HG02642 (cell line): ENCODE results near the gene DGLUCY.
"Not testable (repeated sequence)": the region's sequence is repeated elsewhere in the genome, so short reads cannot be mapped to it uniquely, and the experiment has no call there.

Experiments used
- ATAC-seq: cut with Tn5 transposase; IDR thresholded peaks from one replicate; pipeline ENCODE4 v1.9.1; 2021; ENCODE audit warnings: mild to moderate bottlenecking; ENCODE audit not compliant: unreplicated experiment, poor library complexity

Gene DGLUCY, protein sequence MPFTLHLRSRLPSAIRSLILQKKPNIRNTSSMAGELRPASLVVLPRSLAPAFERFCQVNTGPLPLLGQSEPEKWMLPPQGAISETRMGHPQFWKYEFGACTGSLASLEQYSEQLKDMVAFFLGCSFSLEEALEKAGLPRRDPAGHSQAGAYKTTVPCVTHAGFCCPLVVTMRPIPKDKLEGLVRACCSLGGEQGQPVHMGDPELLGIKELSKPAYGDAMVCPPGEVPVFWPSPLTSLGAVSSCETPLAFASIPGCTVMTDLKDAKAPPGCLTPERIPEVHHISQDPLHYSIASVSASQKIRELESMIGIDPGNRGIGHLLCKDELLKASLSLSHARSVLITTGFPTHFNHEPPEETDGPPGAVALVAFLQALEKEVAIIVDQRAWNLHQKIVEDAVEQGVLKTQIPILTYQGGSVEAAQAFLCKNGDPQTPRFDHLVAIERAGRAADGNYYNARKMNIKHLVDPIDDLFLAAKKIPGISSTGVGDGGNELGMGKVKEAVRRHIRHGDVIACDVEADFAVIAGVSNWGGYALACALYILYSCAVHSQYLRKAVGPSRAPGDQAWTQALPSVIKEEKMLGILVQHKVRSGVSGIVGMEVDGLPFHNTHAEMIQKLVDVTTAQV

DNA sequence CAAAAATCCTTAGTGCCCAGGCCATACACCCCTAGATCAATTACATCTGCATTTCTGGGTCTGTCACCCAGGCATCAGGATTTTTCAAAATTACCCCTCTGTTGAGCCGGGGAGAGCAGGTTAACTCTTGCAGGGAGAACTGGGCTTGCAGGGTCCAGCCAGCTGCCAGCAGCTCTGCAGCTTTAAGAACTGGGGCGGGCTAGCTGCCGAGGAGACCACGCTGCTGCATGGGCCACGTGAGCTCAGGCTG is at the start of gene DGLUCY:
DGLUCY (plus strand) TSS at position 245 of the 250 bp plus-strand sequence. CDS start 46,222 bp downstream, outside the sequence.
- peak; percentile 72 for ATAC-seq

DNA sequence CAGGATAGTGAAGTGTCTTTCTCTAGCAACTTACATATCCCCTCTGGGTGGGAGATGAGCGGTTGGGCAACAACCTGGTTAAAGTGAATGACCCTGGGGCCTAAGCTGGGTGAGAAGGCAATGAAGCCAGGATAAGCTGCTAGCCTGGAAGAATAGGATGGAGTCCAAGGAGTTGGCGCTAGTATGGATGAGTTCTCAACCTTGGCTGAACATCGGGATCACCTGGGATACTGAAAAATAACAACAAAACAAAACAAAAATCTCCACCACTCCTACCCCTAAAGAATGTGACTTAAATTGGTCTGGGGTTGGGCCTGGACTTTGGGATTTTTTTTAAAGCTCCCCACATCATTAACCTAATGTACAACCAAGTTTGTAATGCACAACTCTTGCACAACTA is 48.6 kb upstream of the DGLUCY start:
- ATAC-seq: no peak

DNA sequence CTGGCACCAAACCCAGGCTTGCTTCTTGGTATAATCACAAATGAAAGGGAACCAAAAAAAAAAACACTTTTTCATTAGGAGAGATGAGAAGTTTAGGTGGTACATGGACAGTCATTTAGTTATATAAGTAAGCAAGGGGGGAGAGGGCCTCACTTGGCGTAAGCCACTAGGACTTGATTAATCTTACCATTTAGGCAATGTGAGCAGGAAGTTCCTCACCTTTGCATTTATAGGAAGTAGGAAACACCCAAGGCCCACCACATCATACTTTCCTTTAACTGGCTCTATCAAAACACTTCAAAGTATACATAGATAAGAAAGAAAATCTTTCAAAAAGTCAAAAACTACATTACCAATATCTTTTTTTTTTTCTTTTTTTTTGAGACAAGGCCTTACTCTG is 46.7 kb upstream of the DGLUCY start:
- no peak for ATAC-seq

DNA sequence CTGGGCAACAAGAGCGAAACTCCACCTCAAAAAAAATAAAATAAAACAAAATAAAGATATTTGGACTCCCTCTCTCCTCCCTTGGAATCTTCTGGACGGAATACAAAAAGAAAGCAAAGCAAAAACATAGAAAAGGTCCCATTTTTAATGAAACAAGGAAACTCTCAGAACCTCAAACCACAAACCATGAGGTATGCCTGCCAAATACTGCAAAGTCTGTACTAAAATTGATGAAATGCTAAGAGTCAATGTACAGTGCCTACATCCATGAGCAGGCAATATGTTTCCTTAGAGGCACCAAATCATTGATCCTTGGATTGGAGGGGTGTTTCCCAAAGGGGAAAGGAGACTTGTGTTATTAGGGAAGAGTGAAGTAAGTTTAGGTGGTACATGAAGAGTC is 45.2 kb upstream of the DGLUCY start:
- ATAC-seq: no peak

DNA sequence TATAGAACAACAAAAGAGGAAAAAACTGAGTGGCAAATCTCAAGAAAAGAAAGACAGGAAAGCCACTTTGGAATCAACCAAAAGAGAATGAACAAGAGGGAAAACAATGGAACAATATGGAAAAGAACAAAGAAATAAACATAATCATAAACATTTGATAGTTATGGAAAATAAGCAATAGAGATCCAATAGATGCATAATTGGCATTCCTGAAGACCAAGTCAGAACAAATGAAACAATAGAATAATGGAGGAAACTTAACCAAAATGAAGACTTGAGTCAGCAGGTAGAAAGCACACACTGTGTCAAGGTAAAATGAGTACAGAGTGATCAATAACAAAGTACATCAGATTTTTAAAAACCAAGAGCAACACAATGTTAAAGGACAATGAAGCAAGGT is 43.3 kb upstream of the DGLUCY start:
- no peak for ATAC-seq

DNA sequence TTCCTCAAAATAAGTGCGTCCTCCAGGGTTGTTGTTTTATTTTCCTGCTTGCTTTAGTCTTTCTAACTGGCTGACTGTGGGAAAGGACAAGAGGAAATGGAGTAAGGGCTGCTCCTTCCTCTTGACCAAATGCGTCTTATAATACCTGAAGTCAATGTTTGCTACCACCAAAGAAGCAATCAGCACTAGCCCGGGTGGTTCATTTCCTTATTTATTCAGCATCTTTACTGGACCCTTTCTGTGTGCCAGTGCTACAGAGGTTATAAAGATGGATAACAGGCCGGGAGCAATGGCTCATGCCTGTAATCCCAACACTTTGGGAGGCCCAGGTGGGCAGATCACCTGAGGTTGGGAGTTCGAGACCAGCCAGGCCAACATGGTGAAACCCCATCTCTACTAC is 38.3 kb upstream of the DGLUCY start:
- ATAC-seq: no peak

DNA sequence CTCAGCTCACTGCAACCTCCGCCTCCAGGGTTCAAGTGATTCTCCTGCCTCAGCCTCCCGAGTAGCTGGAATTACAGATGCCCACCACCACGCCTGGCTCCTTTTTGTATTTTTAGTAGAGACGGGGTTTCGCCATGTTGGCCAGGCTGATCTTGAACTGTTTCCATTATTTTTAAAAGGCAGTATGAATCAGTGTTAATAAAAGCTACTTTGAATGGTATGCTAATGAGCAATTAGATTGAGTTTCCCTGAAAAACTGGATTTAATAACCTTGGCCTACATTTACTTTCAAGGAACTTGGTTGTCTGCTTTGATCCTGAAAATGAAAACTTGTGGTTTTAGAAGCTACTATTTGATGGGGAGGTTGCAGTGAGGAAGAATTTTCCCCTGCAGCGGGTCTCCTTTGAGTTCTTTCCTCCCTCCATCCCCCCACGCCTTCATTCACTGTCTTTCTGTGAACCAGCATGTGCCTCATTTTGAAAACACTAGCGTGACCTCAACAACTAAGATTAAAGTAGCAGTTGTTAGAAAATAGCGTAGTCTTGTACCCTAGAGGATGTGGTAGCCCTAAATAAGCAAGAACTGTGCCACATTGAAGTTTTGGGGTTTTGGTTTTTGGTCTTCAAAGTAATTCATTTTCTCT is 35.7 kb upstream of the DGLUCY start:
- ATAC-seq: peak; percentile 54

DNA sequence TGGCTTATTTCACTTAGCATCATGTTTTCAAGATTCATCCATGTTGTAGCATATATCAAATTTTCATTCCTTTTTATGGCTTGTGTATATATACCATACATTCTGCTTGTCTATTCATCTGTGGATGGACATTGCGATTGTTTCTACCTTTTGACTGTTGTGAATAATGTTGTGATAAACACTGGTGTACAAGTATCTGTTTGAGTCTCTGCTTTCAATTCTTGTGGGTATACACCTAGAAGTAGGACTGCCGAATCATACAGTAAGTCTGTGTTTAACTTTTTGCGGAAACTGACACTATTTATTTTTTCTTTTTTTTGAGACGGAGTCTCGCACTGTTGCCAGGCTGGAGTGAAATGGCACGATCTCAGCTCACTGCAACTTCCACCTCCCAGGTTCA is 33.8 kb upstream of the DGLUCY start:
- no peak for ATAC-seq

DNA sequence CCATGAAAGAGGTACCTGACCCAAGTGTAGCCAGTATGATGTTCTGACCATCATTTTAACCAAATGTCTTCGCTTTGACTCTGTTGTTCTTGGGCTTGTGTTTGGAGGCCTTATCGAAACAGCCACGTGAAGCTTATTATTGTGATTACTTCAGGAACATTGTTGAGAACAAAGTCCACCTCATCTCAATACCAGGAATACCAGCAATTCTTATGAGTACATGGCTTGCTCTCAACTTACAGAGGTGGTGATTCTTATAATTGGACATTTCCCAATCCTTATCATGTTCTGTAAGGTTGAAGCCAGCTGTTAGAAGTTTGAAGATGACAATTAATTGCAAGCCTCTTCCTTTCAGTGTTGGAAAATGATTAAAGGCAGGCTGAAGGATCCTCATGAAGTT is 31.6 kb upstream of the DGLUCY start:
- ATAC-seq: no peak

DNA sequence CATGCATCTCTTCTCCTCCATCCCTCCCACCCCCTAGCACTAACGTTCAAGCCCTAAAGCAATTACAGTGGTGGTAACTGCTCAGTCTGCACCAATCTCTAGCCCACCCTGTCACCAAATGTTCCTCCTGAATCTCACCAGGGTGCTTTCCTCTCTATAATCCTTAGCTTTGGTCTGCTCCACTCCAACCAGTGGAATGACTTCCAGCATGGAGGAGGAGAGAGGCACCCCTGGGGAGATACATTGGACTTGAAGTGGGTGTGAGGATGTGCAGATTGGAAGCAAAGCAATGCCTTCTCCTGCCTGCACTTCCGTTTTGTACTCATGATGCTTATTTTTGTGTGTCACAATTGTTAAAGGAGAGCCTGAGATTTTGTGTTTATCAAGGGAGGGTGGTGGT is 29.4 kb upstream of the DGLUCY start:
- ATAC-seq: no peak

DNA sequence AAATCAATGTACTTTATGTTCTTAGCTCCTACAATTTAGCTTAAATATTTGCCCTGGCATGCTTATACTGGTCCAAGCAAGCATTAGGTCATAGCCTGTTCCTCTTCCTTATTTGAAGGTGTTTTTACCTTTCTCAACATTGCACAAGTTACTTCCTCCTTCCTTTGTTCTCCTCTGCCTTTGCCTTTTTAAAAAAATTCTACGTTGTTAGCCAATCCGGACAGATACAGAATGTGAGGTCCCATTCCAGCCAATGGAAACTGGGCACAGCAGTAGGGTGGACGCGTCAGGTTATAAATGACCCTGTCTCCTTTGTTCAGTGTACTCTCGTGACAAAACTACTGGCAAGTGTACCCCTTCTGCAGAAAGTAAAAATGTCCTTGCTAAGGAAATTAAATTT is 26.4 kb upstream of the DGLUCY start:
- ATAC-seq: not testable (repeated sequence)

DNA sequence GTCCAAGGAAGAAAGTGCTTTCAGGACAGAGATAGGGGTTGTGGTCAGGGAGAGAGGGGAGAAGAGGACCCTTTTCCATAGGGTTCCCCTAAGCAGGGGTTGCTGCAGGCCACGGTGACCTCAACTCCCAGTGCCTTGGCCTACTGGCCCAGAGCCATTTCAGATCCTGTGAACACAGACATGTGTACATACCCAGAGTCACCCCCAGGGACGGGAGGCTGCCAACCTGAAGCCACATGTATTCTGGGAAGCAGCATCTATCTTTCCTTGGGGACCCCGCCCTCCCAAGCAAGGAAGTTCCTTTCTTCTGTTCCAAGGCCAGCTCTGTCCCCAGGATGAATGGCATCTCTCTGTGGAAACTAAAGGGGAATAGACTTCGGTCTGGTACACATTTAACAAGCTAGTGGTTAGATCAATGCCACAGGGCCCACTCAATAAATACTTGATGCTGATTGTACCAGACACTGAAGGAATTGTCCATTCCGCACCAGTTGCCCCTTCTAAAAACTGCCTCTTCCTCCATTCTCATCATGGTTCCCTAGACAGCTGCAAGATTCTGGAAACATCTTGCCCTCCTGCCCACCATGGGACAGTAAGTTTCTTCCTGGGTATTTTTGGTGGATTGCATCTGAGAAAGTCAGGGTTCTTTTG is 25.2 kb upstream of the DGLUCY start:
- no peak for ATAC-seq

DNA sequence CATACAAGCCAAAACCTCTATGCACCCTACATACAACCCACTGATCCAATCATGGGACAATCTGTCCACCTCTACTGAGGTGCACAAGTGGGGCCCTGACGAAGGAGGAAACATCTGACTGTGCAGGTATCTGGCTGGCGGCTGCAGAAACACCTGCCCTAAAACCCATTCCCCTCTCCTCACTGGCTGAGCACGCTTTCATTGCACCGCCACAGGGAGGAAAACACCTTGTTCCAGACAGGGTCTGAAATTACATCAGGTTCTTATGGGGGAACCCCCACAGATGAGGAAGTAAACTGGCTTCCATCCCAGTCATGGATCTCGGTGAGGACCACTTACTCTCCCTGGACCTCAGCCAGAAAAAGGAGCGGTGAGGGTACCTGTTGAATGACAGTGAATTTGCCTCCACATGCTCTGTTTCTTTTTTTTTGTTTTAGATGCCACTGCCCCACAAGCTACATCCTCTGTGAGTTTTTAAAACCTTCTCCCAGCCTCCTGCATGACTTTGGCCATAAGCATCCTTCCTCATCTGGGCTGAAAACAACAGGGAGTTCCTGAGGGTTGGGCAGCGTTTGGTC is 23.8 kb upstream of the DGLUCY start:
- no peak for ATAC-seq

DNA sequence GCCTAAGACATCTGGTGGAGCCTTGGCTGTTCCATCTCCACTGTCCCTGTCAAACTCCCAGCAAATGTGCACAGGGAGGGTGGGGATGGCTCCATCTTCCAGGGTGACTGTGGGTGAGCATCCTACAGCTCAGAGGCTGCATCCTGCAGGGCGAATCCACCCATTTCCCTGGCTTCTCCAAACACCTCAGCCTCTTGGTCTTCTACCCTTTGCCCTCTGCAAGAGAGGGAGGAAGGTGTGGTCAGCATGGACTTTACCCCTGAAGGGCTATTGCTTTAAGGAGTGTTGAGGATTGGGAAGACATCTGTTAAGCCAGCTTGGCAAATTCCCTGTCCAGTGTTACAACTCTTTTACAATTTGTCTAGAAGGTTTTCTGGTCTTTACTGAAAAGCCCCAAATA is 23.1 kb upstream of the DGLUCY start:
- no peak for ATAC-seq

DNA sequence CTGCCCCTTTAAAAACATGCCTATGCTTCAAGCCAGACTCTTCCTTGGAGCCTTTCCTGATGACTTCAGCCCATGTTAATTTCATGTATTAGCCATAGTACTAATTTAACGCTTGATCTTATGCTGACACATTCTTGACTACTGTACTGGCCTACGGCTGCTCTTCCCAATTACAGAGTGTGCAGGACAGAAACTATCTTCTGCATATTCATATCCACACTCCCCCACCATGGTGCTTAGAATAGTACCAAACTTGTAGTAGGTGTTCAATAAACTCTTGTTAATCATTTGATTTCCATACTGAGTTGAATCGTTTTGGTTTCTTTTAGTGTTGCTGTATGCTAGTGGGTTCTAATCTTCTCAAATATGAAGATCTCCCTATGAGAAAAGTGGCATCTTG is 21.8 kb upstream of the DGLUCY start:
- ATAC-seq: no peak

DNA sequence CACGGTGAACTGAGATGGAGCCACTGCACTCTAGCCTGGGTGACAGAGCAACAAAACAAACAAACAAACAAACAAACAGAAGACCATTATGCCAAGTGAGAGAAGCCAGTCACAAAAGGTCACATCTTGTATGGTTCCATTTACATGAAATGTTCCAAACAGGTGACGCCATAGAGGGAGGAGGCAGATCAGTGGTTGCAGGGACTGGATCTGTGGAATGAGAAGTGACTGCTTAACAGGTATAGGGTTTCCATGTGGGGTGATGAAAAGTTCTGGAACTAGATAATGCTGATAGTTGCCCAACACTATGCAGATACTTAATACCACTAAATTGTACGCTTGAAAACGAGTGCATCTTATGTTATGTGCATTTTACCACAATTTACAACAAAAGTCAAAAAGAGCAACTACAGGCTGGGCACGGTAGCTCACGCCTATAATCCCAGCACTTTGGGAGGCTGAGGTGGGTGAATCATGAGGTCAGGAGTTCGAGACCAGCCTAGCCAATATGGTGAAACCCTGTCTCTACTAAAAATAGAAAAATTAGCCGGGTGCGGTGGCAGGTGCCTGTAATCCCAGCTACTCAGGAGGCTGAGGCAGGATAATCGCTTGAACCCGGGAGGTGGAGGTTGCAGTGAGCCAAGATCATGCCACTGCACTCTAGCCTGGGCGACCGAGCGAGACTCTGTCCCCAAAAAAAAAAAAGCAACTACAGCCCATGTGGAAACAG is 20.0 kb upstream of the DGLUCY start:
- ATAC-seq: not testable (repeated sequence)

DNA sequence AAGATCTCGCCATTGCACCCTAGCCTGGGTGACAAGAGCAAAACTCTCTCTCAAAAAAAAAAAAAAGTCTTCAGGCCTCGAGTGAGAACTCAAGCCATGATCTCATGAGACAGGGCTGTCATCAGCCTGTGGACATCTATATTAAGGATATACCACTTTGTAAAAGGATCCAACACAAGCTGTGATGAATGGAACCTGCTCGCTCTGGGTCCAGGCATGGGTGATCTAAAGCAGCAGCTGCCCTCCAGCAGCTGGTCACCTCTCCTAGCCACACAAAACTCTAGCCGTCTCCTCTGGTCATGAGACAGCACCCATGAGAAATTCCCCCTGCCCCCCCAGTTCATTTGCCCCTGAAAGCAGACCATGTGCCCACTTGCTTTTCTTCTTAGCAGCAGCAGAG is 19.1 kb upstream of the DGLUCY start:
- ATAC-seq: no peak

DNA sequence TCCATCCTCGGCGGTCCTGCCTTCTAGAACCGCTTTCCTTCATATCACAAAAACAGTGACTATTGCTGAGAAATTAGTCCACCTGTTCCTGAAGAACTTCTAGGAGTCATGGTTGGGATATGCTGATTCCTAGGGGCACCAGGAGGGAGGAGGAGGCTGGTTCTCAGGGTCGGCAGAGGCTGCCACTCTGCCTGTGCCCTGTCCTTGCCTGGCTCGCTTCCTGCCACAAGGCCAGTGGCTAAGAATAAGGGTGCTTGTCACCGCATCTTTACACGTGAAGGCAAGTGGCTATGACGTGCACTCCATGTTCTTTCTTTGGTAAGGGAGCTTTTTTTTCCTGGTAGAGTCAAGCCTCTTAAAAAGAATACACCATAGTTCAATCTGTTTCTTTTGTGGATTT is 18.7 kb upstream of the DGLUCY start:
- no peak for ATAC-seq

DNA sequence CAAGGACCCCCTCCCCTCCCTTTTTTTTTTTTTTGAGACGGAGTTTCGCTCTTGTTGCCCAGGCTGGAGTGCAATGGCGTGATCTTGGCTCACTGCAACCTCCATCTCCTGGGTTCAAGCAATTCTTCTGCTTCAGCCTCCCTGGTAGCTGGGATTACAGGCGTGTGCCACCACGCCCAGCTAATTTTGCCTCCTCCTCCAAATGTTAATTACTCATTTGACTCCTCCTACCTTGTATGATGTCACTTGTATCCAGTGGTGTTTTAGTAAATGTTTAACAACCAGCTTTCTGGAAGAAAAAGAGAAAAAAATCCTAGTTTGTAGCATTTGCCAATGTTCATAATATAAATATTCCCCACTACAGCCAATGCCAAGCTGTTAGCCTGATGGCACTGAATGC is 16.2 kb upstream of the DGLUCY start:
- not testable (repeated sequence) for ATAC-seq

DNA sequence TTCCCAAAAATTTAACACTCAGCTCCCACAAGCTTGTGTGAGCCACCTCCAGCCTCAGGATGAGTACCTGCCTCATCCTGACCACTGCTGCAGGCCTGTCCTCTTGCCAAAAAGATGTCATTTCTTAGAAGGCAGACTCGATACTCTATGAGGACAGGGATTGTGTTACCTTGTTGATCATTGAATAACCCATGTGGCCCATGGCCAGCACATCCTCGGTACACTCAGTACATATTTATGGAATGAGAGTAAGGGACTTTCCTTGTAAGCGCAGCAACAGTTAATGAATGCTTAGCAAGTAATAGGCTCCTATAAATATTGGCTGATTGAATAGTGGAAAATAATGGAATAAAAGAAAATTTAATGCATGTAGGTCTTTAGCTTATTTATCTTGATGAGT is 15.3 kb upstream of the DGLUCY start:
- no peak for ATAC-seq
